ENCODE data around the gene LAGE3.
"Not testable (repeated sequence)": the region's sequence is repeated elsewhere in the genome, so short reads cannot be mapped to it uniquely, and the experiment has no call there.

LAGE3 gene

DNA sequence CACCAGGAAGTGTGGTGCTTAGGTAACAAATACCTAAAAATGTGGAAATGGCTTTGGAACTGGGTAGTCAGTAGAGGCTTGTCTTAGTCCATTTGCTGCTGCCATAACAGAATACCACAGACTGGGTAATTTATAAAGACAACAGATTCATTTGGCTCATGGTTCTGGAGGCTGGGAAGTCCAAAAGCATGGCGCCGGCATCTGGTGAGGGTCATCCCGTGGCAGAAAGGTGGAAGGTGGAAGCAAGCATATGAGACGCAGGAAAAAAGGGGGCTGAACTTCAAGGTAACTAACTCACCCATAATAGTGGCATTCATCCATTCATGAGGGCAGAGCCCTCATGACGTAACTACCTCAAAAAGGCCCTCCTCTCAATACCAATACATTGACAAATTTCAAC, 30.4 kb upstream of the LAGE3 start:
- TF ChIP-seq ZNF274 (IDR thresholded peaks at IDR 0.05; ENCODE audit: low read depth, low read length), result no peak
- no peak overlapping the region for H3K4me3 ChIP-seq (ENCODE audit: low read length)

DNA sequence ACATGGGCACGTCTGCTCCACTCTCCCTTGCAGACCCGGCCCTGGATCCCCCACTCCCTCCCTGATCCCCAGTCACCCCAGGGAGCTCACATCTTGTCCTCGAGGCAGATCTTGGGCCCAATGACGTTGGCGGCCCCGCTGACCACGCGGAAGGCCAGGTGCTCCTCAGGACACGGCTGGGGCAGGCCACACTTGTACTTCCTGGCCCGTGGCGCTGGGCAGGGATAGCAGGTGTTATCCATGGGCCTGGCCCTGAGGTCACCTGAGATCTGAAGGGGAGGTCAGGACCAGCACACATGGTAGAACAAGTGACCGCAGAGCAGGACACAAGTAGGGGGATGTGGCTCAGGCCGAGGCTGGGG, 29.3 kb upstream of the LAGE3 start:
- TF ChIP-seq ZNF274 (IDR thresholded peaks at IDR 0.05; ENCODE audit: low read depth, low read length), result no peak
- no peak overlapping the region for H3K4me3 ChIP-seq (ENCODE audit: low read length)

DNA sequence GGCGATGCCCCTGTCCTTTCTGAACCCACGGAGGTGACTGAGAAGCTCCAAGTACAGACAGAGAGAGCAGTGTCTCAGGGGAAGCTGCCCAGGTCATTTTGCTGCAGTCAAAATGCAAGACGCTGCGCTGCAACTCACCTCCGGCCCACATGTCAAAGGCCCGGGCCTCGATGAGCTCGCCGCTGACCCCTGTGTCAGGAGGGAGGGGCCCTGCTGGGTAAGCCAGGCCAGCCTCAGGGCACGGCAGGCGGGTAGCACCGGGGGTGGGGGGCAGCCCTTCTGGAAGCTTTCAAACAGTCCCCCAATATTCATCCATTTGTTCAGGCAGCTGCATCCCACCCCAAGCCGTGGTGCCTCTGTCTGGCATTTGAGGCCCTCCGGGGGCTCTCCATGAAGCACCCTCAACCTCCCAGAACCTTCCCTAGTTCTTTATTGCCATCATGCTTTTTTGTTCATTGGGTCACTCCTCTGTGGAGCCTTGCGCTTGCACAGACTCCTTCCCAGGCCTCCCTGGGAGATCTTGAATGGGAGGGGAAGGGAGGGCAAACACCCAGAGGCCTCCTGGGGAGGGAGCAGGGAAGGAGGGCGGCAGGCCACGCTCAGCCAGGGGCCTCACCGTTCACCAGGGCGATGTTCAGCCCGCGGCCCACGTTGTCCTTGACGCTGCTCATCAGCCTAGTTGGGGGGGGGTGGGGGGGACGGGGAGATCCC, 28.7 kb upstream of the LAGE3 start:
- no peak for TF ChIP-seq ZNF274 (IDR thresholded peaks at IDR 0.05; ENCODE audit: low read depth, low read length)

DNA sequence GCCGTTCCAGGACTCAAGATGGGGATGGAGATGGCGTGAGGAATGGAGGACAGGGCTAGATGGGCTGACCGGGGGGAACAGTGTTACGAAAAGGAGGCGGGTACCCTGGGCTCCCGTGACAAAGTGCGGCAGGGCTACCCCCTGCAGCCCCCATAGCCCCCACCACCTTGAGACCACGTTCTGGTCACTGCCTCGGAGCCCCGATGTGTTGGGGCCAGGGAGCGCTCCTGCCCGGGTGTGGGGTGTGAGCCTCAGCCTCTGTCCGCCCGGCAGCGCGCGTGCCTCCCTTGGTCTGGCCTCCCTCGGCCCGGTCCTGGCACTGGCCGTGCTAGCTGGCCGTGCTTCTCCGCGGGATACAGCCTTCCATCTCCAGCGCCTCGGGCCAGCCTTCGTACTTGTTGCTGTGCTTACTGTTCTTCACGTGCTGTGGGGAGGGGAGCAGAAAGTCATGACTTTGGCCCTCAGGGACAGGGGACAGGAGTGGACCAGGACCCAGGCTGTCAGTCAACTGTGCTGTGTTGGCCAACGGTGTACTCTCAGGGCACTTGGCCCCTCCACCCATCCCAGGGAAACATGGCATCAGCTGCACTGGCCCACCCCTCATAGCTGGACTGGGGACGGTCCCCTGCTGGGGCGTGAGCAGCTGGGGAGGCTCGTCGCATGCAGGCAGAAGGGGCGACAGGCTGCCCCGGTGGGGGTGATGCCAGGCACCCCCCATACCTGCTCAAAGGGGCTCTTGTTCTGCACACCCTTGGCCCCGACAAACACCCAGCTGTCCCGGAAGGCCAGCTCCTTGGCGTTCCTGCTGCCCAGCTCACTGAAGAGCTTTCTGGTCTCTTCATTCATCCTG, 27.6 kb upstream of the LAGE3 start:
- no peak for TF ChIP-seq ZNF274 (IDR thresholded peaks at IDR 0.05; ENCODE audit: low read depth, low read length)
- no peak overlapping the region for H3K4me3 ChIP-seq (ENCODE audit: low read length)

More for the DNA sequence above, 28.7 kb upstream of the LAGE3 start:
- H3K4me3 ChIP-seq (ENCODE audit: low read length), result no peak overlapping the region

DNA sequence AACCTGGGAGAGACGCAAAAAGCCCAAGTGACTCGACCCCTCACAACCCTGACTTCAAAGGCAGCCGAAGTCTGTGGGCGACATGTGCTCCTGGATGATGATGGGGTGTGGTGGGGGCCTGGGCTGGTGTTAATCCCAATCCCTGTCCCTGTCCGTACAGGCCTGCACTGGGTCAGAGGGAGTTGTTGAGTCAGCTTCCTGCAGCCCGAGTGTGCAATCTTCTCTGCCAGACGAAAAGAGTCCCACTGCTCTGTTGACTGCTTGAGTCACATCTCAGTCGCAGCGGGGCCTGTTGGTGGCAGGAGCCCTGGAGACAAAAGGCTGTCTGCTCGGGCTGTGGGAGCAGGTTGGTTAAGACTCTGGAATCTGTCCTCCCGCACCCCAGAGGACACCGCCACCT, 26.7 kb upstream of the LAGE3 start:
- H3K4me3 ChIP-seq (ENCODE audit: low read length), result no peak overlapping the region
- no peak for TF ChIP-seq ZNF274 (IDR thresholded peaks at IDR 0.05; ENCODE audit: low read depth, low read length)

DNA sequence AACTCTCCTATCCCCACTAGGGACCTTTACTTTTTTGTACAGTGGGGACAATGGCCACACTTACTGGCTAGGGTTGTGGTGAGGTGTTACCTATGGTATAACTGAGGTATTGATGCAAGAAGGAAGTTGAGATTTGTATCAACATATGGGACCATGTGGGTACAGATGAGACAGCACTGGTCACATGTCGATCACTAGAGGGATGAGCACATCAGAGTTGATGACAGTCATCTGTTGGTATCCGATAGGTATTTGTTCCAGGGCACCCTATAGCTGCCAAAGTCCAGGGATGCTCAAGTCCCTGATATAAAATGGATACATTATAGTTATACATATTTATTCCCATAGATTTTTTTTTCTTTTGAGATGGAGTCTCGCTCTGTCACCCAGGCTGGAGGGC, 23.9 kb upstream of the LAGE3 start:
- no peak for TF ChIP-seq ZNF274 (IDR thresholded peaks at IDR 0.05; ENCODE audit: low read depth, low read length)
- H3K4me3 ChIP-seq (ENCODE audit: low read length), result no peak overlapping the region

DNA sequence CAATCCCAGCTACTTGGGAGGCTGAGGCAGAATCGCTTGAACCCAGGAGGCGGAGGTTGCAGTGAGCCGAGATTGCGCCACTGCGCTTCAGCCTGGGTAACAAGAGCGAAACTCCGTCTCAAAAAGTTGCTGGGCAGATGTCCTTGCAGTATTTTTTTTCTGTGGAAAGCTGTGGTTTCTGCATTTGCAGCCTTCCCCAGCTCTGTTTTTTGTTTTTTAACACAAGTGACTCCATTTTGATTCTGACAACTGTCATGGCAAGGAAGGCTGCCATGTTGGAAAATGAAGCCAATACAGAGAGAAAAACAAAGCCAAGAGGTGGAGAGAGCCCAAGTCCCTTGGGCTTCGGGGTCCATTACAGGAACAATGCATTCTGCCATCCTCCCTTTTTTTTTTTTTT, 23.0 kb upstream of the LAGE3 start:
- TF ChIP-seq ZNF274 (IDR thresholded peaks at IDR 0.05; ENCODE audit: low read depth, low read length), result no peak
- H3K4me3 ChIP-seq (ENCODE audit: low read length), result no peak overlapping the region

DNA sequence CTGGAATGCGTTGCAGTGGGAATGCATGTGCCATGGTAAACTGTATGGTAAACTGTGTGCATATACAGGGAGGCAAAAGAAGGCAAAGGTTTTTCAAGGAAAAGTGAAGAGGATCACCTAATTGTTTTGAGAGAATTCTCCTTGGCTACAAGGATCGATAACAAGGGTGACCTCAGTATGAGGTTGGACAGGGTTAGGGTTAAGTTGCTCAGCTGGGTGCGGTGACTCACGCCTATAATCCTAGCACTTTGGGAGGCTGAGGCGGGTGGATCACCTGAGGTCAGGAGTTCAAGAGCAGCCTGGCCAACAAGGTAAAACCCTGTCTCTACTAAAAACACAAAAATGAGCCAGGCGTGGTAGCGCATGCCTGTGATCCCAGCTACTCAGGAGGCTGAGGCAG, 22.3 kb upstream of the LAGE3 start:
- H3K4me3 ChIP-seq (ENCODE audit: low read length), result not testable (repeated sequence)

DNA sequence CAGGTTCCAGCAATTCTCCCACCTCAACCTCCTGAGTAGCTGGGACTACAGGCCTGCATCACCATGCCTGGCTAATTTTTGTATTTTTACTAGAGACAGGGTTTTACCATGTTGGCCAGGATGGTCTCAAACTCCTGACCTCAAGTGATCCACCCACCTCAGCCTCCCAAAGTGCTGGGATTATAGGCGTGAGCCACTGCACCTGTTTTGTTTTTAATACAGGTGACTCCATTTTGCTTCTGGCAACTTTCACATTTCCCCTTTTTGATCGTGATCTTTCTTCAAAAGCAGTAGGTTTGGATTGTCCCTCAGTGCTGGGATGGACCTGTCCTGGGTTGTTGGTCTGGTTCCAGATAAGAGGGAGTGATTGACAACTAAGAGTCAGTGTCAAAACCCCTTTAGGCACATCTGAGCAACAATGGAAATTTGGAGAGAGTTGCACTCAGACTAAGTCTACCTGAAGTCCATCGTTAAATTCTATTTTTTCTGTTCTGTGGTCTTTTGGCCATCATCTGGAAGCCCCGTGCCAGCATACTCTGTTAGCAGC, 17.6 kb upstream of the LAGE3 start:
- not testable (repeated sequence) for H3K4me3 ChIP-seq (ENCODE audit: low read length)

DNA sequence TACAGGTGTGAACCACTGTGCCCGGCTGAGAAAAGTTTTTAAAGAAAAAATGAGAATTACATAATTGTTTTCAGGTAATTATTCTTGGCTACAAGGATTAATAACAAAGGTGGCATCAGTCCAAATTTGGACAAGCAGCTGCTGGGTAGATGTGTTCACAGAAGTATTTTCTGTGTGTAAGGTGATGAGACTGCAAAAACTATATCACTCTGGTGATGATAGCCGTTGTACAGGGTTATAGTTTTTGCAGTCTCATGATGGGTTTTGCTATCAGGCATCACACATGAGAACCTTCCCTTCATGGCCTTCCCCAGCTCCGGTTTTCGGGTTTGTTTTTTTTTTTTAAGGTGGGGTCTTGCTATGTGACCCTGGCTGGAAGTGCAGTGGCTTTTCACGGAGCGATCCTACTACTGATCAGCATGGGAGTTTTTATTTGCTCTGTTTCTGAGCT, 16.4 kb upstream of the LAGE3 start:
- TF ChIP-seq ZNF274 (IDR thresholded peaks at IDR 0.05; ENCODE audit: low read depth, low read length), result no peak
- no peak overlapping the region for H3K4me3 ChIP-seq (ENCODE audit: low read length)

DNA sequence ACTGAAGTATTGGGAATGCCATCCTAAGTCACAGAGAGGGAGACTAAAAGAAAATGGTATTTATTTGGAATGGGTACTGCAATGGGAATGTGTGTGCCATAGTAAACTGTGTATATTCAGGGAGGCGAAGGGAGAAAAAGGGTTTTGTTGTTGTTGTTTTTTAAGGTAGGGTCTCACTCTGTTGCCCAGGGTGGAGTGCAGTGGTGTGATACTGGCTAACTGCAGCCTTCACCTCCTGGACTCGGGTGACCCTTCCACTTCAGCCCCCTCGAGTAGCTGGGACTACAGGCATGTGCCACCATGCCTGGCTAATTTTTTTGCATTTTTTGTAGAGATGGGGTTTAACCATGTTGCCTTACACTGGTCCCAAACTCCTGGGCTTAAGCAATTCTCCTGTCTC, 15.6 kb upstream of the LAGE3 start:
- H3K4me3 ChIP-seq (ENCODE audit: low read length), result no peak overlapping the region
- TF ChIP-seq ZNF274 (IDR thresholded peaks at IDR 0.05; ENCODE audit: low read depth, low read length), result no peak

DNA sequence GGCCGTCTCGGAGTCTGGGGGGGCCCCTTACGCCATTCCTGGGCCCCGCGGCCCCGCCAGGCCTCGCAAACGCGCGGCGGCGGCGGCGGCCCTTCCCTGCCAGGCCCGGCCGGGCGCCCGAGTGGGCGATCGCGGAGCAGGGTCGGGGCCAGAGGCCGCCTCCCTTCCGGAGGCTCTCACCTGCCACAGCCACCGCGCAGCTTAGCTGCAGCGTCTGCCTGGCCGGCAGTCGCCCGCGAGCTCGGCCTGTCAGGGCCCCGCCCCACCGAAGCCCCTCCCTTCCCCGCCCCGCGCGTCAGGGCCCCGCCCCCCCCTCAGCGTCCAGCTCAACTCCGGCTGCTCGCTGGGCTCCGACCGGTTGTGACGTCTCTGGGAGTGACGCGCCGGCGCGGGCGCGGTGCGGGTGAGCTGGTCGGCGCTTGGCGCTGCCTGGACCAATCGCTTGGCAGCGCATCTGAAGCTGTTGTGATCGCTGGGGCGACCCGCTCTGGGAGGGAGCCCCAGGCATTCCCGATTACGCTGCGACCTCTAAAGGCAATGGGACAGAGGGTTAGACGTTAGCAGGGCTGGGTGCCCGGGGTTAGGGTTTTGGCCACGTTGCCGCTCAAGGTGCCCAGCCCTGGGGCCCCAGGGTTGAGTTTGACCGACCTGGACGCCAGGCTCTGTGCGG, 11.5 kb upstream of the LAGE3 start, which contains the start of gene SLC10A3:
TSS of gene SLC10A3 (minus strand) at position 216 of the 670 bp plus-strand sequence. CDS start 1,689 bp downstream, outside the sequence.
- no peak for TF ChIP-seq ZNF274 (IDR thresholded peaks at IDR 0.05; ENCODE audit: low read depth, low read length)
- H3K4me3 ChIP-seq (ENCODE audit: low read length), result peak within 1 kb of the TSS; percentile 79; the same call in 1 of the 2 replicates

DNA sequence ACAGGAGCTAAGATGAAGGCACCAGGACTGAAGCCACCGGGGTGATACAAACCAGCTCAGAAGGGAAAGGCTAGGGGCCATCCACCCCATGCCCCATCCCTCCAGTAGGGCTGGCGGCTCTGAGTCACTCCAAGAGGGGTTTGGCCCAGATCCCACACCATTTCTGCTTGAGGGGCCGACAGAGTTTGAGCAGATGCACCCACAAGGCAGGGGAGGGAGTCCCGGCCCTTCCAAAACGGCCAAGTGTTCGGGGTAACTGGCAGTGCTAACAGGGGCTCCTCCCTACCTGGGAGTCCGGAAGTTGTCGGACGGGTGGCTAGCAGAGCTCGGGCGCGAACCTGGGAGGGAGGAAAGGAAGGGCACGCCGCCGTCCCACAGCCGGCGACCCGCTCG, 10.9 kb upstream of the LAGE3 start:
- no peak for TF ChIP-seq ZNF274 (IDR thresholded peaks at IDR 0.05; ENCODE audit: low read depth, low read length)
- peak overlapping the region; percentile 49; the same call in 1 of the 2 replicates for H3K4me3 ChIP-seq (ENCODE audit: low read length)

DNA sequence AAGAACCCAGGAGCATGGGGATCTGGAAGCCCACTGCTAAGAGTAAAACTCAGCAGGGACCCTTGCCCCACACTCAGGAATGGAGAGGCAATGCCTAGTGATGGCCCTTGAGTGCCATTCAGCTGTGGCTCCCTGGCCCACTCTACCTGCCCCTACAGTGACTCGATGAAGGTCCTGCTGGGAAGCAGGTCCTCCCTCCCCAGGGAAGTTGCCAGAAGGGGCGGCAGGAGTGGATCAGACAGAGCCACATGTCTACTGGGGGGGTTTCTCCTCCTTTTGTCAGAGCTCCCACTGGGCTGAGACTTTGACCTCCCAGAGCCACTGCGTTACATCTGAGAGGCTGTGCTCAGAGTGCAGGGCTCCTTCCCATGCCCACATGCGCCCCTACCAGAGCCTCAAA, 10.1 kb upstream of the LAGE3 start:
- no peak for TF ChIP-seq ZNF274 (IDR thresholded peaks at IDR 0.05; ENCODE audit: low read depth, low read length)
- H3K4me3 ChIP-seq (ENCODE audit: low read length), result no peak overlapping the region; the same call in 1 of the 2 replicates
